Activated CD4-positive, alpha-beta T cell treated with anti-CD3 and anti-CD28 coated beads, Interleukin-2, amount 50 U/mL, for 16 hours (primary cell): Measurements from ENCODE around the gene SLC25A25.

Experiments
- DNase-seq: peaks from one replicate; pipeline ENCODE4 v3.0.0-alpha.2; 2020

Gene SLC25A25

DNA sequence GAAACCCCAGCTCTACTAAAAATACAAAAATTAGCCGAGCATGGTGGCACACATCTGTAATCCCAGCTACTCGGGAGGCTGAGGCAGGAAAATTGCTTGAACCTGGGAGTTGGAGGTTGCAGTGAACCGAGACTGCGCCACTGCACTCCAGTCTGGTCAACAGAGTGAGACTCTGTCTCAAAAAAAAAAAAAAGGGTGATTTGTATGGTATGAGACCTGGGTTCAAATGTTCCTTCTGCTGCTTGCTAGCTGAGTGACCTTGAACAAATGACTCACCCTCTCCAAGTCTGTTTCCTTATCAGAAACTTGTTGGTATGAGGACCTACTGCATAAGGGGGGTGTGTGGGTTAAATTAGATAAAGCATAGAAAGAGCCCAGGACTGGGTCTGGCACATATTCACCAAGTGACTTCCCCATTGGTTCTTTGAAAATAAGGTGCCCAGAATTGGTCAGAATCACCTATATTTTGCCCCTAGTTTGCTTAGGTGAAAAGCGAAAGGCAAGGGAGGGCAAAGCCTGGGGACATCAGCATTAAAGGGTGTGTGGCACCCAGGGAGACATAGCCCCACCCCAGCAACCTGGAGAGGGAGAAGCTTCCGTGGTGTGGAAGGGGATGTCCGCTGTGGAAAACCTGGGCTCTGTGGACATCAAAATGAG is 9.9 kb downstream of the SLC25A25 start:
- no peak for DNase-seq

DNA sequence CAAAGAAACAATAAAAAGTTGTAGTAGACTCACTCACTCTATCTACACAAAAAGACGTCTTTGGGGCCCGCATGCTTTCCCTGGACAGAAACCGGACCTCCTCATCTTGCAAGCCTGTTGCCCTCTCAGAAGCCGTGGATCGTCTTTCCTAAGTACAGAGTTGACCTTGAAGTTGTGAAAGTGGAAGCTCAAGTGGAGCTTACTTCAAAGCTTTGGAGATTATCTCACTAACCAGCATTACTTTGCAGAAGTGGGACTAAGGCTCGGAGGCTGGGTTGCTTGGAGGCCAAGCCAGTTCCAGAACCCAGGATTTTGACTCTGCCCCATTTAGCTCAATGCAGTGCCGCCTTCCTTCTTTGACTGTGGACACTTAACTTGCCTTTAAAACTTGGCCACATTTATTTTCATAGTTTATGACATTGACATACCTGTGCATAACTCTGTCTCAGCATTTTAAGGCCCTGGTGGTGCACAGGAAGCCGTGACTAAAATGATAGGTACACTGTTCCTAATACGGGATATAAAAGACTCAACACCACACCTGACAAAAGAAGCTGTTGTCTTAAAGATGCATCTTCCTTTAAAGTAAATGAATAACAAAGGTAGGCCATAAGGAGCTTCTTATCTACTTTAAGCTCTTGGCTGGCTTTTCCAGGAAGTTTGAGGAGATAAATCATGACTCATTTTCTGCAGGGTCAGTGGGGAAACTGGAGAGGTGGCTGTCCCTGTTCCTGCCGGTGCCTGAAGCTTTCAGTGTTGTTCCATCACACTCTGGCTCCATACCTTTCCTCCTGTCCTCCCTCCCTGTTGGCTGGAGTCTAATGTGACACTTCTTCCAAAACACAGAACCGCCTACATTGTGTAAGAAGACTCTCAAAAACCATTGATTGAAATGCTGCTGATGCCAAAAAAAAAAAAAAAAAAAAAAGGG is 10.7 kb downstream of the SLC25A25 start:
- DNase-seq = no peak

DNA sequence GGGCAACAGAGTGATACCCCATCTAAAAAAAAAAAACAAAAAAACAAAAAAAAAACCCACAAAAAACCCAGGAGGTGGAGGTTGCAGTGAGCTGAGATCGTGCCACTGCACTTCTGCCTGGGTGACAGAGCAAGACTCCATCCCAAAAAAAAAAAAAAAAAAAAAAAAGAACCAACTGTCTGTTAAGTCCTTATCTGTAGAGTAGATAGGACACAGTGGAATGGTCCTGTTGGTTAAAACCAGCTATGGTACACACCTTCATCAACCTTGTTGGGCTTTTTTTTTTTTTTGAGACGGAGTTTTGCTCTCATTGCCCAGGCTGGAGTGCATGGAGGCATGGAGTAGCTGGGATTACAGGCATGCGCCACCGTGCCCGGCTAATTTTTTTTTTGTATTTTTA is 12.2 kb downstream of the SLC25A25 start:
- no peak for DNase-seq

DNA sequence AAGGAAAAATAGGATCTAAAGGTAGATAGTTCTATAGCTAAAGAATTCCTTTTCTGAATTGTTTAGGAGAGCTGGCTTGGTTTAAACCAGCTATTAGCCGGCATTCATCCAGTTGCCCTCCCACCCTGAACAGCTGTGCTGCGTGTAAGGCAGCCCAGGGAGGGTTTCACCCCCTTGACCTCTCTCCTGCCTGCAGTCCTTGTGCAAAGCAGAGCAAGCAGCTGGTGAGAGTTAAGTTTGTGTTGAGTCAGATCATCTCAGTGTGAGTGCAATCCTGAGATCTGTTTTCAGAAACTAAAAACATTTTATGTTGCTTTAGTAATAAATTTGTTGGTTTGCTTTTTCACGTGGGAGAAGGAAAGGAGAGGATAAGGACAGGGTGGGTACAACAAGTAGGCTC is 13.0 kb downstream of the SLC25A25 start:
- no peak for DNase-seq

DNA sequence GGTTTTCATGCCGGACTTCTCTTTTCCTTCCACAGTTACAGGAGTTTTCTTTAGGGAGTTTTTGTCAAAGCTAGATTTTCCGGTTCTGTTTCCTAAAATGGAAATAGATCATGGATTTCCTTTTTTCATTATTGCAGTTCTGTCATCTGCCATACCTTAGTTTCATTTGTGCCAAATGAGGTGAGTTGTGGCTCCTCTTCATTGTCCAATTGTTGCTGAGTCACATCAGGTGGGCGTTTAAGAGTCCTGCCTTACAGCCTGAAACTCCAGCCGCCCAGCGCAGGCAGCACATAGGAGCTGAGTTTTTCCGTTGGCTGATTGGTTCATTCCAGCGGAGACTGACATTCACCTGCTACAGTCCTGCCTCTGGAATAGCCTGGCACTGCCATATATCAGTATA is 14.1 kb downstream of the SLC25A25 start:
- DNase-seq = no peak

DNA sequence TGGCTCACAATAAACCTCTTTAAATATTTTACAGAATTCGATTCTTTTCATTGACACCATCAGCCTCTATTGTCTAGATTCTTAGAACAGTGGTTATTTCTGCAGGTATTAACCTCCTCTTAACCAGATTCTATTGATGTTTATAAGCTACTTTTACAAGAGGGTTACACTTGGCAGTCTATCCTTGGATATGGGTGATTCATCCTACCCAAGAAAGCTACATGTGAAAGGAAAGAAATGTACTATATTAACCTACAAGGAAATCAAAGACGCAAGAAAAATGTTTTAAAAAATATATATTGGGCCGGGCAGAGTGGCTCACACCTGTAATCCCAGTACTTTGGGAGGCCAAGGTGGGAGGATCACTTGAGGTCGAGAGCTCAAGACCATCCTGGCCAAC is 16.7 kb downstream of the SLC25A25 start:
- DNase-seq = no peak

DNA sequence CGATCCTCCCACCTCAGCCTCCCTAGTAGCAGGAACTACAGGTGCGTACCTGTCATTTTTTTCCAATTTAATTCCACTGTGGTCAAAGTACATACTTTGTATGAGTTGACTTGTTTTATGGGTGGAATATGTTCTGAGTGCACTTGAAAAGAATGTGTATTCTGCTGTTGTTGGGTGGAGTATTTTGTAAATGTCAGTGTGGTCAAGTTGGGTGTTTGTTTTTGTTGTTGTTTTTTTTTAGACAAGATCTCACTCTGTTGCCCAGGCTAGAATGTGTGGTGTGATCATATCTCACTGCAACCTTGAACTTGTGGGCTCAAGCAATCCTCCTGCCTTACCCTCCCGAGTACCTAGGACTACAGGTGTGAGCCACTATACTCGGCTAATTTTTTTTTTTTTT is 17.9 kb downstream of the SLC25A25 start:
- no peak for DNase-seq

DNA sequence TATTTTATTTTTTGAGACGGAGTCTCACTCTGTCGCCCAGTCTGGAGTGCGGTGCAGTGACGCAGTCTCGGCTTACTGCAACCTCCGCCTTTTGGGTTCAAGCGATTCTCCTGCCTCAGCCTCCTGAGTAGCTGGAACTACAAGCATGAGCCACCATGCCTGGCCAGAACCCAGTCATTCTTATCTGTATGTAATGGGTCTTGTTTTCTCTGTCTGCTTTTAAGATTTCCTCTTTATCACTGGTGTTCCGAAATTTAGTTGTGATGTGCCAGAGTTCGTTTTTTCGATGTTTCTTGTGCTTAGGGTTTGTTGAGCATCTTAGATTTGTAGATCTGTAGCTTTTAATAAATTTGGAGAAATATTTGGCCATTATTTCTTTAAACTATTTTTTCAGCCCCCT is 19.2 kb downstream of the SLC25A25 start:
- no peak for DNase-seq

DNA sequence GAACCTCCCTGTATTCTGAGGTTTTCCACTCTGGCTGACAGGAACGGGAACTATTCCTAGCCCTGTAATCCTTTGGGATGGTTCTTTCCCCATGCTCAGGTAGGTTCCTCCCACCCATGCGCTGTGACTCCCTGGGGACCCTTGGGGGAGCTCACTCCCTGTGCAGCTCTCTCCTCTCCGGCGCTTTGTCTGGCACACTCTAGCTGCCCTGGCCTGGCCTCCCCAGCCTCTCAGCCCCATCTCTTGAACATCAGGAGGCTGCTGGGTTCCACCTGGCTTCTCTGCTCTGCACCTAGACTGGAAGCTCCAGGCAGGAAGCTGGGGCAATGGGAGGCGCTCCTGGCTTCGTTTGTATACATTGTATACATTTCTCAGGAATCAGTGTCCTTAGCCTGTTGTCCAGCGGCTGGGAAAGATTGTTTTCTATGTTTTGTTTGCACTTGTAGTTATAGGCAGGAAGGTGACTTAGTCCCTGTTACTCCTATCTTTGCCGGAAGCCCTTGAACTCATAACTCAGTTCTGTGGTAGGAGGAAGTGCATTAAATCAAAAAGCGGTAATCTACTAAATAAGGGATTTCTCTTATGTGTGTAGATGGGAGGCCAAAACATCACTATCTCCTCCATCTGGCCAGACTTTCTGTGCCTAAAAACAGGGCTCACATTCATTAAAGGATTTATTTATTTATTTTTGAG is 20.4 kb downstream of the SLC25A25 start:
- no peak for DNase-seq

DNA sequence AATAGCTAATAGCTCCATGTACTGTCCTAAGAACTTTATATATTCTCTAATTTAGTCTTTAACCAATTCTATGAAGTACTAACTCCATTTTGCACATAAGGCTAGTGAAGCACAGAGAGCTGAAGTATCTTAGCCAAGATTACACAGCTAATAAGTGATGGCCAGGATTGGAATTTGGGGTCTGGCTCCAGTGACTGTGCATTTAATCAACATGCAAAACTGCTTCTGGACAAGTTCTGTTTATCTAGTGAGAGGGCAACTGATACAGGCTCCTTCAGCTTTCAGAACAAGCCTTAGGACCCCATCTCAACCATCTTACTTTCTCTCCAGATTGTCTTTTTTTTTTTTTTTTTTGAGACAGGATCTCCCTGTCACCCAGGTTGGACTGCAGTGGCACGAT is 21.3 kb downstream of the SLC25A25 start:
- no peak for DNase-seq

DNA sequence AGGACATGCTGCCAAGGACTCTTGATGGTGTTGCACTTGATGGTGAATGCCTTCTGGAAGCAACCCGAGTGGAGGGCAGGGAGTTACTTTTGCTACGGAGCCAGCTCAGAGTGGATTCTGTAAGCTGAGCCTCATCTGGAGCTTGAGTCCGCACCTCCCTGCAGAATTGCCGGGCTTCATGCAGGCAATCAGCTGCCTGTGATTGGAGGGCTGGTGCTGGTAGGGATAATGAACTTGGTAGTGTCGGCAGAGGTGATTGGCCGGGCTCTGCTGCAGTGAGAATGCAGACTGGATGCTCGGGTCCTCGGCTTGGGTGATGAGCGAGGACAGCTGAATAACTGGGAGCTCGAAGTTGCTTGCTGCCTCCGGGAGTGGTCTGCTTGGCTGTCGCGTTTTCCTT is 23.1 kb downstream of the SLC25A25 start:
- DNase-seq = no peak

DNA sequence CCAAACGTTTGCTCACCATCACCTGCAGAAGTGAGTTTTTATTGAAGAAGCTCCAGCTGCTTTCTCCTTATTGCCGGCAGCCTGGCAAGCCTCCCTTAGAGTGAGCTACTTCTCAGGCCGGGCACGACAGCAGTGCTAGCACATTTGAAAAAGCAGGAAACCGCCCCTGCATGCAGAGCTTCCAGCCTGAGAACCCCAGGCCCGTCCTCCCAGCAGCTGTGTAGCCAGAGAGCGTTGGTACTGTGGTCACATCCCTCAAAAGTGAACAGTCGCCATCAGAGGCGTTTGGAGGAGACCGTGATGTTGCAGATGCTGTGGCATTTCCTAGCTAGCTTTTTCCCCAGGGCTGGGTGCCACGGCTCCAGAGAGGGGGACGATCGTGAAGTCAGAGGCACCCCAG is 23.5 kb downstream of the SLC25A25 start:
- no peak for DNase-seq

DNA sequence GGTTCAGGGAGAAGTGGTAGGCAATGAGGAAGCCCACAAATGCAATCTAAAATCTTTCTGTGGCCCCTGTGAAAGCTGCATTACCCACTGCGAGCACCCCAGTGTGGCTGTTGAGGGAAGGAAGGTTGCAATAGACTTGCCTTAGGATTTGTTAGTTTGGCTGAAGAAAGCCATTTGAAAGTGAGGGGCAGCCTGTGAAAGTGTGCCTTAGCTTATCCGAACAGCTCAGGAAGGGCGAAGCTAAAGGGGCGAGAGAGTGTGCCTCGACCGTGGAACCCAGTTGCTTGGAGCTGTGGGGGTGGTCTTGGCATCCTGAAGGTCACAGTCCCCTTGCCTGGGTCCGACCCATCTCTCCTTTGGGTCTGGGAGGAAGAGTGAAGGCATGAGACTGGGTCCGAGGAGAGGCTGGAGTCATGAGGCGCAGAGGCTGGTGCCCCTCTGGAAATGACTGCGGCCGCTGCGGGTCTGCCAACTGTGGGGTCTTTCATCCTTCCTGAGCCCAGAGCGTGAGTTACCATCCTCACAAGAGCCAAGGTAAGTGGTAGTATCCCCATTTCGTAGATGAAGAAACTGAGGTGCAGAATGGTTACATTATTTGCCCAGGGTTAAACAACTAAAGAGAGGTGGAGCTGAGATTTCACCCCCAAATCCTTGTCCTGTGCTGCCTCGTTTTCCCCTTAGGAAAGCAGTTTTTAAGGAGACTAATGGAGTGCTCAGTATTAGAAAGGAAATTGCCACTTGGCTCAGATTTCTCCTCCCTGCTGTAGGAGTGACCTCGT is 24.4 kb downstream of the SLC25A25 start:
- DNase-seq = no peak

DNA sequence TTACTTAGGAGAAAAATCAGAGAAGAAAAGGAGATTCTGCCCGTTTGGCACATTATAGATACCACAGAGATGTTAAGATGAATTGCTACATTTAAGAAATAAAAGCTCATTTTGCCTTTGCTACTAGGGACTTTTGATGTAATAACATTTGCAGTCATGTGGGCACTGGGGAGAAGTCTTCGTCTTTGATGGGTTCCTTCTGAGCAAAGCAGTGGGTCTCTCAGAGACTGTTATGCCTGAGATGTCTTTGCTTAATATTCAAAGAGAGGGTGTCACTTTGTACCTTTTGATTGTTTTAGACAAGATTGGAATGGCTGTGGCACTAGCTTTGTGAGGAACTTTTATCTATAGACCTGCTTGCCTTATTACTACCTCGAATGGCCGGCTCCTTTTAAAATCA is 25.0 kb downstream of the SLC25A25 start:
- DNase-seq = no peak

DNA sequence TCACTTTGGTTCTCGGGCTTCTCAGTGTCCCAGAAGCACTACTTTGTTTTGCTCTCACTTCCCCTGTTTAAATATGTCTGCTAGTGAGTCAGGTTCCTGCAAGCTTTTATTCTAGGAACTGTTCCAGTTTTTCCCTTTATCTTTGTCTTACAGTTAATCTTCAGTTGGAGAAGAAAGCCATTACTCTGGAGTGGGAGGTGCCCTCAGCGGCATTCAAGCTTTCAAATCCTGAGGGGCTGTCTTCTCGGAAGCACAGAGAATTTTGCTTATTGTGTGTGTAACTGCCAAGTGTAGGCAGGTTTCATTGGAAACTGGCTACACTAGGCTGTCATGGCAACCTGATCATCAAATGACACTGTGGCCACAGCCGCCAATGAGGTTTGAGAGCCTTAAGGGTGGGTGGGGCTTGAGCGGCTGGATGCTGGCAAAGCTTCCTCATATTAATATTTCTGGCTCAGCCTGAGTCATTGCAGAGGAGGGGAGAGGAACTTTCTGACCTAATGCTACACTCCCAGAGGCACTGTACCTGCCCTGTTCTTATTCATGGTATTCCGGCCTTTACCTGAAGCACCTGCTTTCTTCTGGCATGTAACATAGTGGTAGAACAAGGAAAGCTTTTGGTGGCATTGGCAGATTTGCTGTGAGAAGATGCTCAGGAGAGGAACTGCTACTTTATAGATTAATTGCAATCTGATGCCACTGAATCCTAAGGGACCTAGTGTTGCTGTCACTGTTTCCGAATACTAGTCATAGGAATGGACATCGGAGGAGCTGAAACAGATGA is 26.3 kb downstream of the SLC25A25 start:
- peak; percentile 87 for DNase-seq

DNA sequence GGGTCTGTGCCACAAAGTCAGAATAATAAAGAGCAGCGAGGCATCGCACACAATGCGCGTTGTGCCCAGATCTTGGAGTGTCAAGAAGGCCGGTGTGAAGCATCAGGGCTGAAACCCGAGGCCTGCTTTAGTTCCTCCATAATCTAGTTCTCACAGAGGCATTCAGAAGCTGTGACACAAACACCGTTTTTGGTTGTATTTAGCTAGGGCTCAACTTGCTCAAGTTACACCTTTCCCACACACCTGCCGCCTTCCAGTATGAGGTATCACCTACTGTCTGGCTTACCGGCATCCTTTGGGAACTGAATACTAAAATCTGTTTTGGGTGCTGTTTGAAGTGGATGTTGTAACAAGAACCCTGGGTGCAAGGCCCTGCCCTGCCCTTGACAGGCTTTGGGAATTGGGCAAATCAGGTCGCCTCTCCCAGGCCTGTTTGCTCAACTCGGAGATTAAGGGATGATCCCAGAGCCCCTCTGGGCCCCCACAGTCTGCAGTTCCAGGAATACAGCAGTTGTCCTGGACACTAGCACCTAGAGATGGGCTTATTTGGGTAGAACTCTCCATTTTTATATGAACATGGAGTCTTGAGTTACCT is 27.0 kb downstream of the SLC25A25 start:
- DNase-seq = no peak

DNA sequence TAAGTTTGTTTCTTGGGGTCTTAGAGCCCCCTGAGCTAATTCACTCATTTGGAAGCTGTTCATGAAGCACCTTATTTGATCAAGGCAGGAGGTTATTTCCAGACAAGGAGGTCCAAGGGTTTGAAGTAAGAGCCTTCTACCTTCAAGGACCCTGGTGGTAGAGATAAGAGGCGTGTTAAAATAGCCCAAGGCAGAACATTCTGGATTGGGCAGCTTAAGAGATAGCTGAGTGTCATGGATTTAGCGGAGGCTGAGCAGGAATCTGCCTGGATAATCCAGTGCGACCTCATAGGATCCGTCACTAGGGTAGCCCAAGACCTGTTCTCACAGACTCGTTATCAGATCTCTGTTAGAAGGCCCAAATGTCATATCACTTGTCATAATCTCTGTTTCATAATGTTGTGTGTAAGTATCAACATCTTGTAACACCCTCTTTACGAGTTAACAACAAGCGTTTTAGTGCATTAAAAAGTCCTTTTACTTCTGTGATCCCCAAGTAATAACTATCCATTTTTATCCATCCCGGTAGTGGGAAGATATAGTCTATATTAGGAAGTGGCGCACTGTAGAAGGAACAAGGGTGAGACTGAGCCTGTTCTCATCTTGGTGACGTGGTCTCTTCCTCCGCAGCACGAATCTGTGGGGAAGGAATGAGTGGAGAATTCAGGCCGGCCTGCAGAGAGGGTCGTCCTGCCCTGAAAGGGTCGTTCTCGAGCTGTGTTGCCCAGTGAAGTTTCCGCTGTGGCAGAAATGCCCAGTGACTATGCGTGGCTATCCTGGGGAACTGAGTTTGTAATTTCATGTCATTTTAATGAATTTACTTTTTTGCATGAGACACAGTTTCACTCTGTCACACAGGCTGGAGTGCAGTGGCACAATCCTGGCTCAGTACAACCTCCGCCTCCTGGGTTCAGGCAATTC is 28.8 kb downstream of the SLC25A25 start:
- DNase-seq = no peak

DNA sequence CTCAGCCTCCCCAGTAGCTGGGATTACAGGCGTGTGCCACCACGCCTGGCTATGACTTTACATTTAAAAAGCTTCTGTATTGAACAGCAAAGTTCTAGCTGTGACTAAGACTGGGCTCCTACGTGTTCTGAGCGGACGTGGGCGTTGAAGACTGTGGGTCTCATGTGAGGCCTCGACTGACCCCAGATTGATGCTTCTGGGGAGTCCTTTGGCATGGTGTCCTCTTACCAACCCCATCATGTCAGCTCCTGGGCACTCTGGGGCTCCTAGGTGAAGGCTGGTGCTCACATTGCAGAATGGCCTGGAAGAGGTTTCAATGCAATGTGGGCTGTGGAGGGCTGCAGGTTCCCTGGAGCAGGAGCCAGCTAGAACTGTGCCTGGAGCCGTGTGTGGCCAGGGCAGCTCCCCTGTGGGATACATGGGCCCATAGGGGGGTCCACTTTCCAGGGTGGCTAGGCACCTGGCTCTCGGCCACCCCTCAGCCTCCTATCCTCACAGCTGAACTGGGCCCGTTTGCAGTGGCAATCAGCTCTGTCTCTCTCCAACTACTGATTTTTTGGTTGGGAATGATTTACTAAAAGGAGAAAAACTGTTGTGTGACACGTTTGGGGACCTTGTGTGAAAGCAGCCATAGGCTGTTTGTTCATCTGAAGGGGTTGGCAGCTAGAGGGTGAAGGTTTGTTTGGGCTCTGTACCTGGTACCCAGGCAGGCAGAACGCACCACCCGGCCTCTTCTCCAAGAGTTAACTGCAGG is 29.7 kb downstream of the SLC25A25 start:
- no peak for DNase-seq

DNA sequence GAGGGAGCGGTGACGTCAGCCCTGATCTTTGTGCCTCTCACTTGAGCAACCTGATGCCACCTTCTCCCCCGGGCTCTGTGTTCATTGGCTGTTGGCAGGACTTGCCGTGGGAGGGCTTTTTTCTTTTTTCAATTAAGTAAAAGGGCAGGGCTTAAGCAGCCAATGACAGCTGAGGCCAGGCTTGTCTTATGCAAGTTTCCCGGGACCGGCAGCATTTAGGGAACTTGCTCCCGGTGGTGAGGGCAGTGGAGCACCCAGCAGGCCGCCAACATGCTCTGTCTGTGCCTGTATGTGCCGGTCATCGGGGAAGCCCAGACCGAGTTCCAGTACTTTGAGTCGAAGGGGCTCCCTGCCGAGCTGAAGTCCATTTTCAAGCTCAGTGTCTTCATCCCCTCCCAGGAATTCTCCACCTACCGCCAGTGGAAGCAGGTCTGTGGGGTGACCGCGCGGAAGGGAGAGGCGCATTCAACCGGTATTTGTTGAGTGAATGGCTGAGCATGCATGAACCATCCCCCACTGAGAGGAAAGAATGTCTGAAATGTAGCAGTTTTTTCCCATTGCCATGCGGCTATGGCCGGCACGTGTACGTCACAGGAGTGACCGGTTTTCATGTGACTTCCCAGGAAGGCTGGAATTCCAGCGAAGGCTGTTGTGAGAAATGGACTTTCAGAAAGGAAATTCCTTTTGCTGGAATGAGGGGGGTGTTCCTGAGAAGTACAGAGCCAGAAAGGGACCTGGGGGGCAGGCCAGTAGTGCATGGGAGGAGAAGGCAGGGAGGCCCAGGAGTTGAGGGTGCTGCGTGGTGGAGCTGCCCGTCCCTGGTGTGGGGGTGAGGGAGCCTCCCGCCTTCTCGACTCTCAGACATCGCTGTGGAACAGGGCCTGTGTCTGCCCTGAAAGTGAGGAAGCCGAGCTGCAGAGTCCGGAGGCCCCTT is 30.5 kb downstream of the SLC25A25 start:
- DNase-seq = peak; percentile 30
